Spleen (tissue), 11 donors: ENCODE measurements around the gene CFAP58. TPM values are rescaled to one million over a fixed set of nuclear protein-coding genes. Genes with fewer than 3 reads are reported as not detected.

Experiments
- DNase-seq: peaks from one replicate; pipeline ENCODE4 v3.0.0-alpha.2; 2020
- H3K27ac ChIP-seq, 8 donors: fragments of 200-600 bp; sonication (generic) in 7 of 8; 1 replicate in 4 of 8; 2 replicates in 4 of 8; pipeline versions ENCODE4 v1.5.0 to v1.8.0; 2016 to 2021; ENCODE audit warnings: inconsistent platforms in 4 of 8, mild to moderate bottlenecking in 4 of 8, moderate library complexity in 1 of 8
- H3K27me3 ChIP-seq, 7 donors: fragments of 200-600 bp; sonication (generic) in 6 of 7; replicated peaks in 1 of 7; 1 replicate in 4 of 7; 2 replicates in 3 of 7; pipeline versions ENCODE4 v1.5.0 to v1.8.0; 2016 to 2021; ENCODE audit warnings: inconsistent platforms in 3 of 7, mild to moderate bottlenecking in 1 of 7
- H3K36me3 ChIP-seq, 6 donors: fragments of 200-600 bp; sonication (generic) in 5 of 6; 1 replicate in 4 of 6; 2 replicates in 2 of 6; pipeline versions ENCODE4 v1.5.0 to v1.8.0; 2016 to 2021; ENCODE audit warnings: inconsistent platforms in 2 of 6
- H3K4me1 ChIP-seq, 6 donors: fragments of 200-600 bp; sonication (generic) in 5 of 6; 1 replicate in 3 of 6; 2 replicates in 3 of 6; pipeline versions ENCODE4 v1.5.0 to v1.8.0; 2016 to 2021; ENCODE audit warnings: inconsistent platforms in 3 of 6
- H3K4me3 ChIP-seq, 8 donors: fragments of 200-600 bp; sonication (generic) in 7 of 8; 1 replicate in 4 of 8; 2 replicates in 4 of 8; pipeline versions ENCODE4 v1.5.0 to v1.8.0; 2016 to 2021; ENCODE audit warnings: inconsistent platforms in 4 of 8, mild to moderate bottlenecking in 4 of 8, moderate library complexity in 2 of 8
- H3K9me3 ChIP-seq, 8 donors: fragments of 200-600 bp; sonication (generic) in 7 of 8; 1 replicate in 4 of 8; 2 replicates in 4 of 8; pipeline versions ENCODE4 v1.5.0 to v1.8.0; 2016 to 2021; ENCODE audit warnings: inconsistent platforms in 4 of 8
- POLR2A ChIP-seq, 3 donors: fragments of 450-650 bp; IDR thresholded peaks; one replicate each; pipeline ENCODE4 v1.5.1; 2017; ENCODE audit warnings: antibody characterized with exemption in 3 of 3, mild to moderate bottlenecking in 1 of 3
- POLR2AphosphoS5 ChIP-seq, 3 donors: sonication (generic); formaldehyde crosslinking; IDR thresholded peaks; one replicate each; pipeline ENCODE4 v1.5.1; 2017; ENCODE audit warnings: antibody characterized with exemption in 3 of 3
- WGBS, 5 donors: extraction: QIAGEN DNeasy Blood & Tissue Kit in 3 of 5; methylation state at CpG; one replicate each; pipeline versions ENCODE4 v1.1.5 to v1.1.7; 2013 to 2018; 5-methylcytosine and 5-hydroxymethylcytosine counted together
- intact Hi-C: fragments of 100-400 bp; cut with DNase I; formaldehyde crosslinking; loops from one replicate; pipeline ENCODE4 v1.15.0; 2023; ENCODE audit warnings: low total_unique reads
- polyA plus RNA-seq, 3 donors: library from polyadenylated mRNA; stranded (reverse); fragments of 200-250 nt; gene quantifications; one replicate each; pipeline ENCODE4 v1.2.1, GENCODE V29; 2013
- total RNA-seq, 7 donors: library from RNA; depleted of rRNA in 3 of 7; stranded (reverse); fragments of >200 nt in 3 of 7; fragmentation: NEBNext Ultra II Directional in 4 of 7; extraction: Animal tissue kit (Norgen Biotek cat#: 25700) in 4 of 7; gene quantifications; one replicate each; pipeline versions ENCODE4 v1.1.0 to v1.2.1, GENCODE V29; 2016 to 2021
- TF ChIP-seq, protein P1 (sequence below), 11 experiments: fragments of 200-600 bp in 7 of 11; fragments of 450-650 bp in 4 of 11; sonication (generic) in 4 of 11; IDR thresholded peaks in 8 of 11; conservative IDR thresholded peaks in 3 of 11; 1 replicate in 7 of 11; 2 replicates in 4 of 11; pipeline versions ENCODE4 v1.4.0 to v1.8.0; 2016 to 2021; ENCODE audit warnings: antibody characterized with exemption in 11 of 11, inconsistent platforms in 4 of 11, mild to moderate bottlenecking in 1 of 11
- donor health status: healthy with polysubstance abuse.
- donor health status: DM: no; HTN: no; CAD: no; lungs with moderate emphysema.
- donor health status: DM: no; HTN: no; CAD: no.
- donor health status: Bipolar disorder and iron deficiency.
- donor health status: healthy.
- donor health status: DM: no; HTN: no; CAD: no.
- donor health status: DM: yes; HTN: yes; CAD: no.

The CFAP58 gene
- total and polyA plus RNA-seq, 10 donors = 0.10 to 1.4 (median 0.42) TPM; not detected in 1

DNA sequence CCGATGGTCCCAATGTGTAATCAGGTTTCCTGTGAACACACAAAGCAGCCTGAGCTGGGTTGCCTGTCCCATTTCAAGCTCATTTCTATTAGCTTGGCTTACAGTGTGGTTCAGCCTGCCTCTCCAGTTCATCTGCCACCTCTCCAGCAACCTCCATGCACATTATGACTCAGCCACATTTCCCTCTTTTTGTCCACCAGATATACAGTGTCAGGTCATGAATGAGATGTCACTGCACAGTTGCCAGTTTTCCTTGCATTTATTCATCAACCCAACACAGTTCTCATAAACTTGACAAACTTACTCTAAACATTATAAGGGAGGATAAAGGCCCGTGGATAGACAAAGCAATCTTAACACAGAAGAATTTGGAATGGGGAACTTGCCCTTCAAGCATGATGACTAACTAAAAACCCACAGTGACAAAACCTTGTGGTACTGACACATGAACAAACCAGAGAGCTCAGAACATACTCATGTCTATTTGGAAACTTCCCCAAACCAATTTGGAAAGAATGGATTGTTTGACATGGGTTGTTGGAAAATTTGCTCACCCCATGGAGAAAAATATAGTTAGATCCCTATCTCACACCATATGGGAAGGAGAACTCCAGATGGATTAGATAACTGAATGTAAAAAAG, 2.5 kb upstream of the CFAP58 start:
- Histone ChIP-seq H3K27ac (peak overlapping the region in 7 of 8 donors; percentile 67 to 90 (median 88)), H3K9me3 (no peaks in the 10 kb centered on the region), H3K36me3 (no peaks in the 10 kb centered on the region), H3K27me3 (peaks cover 0 to 3% (median 0%) of the 10 kb centered on the region in 7 donors), H3K4me3 (peak overlapping the region in 1 of 8 donors; percentile 69), H3K4me1 (peaks cover 9 to 81% (median 57%) of the 10 kb centered on the region in 6 donors)
- TF ChIP-seq, protein P1, sequence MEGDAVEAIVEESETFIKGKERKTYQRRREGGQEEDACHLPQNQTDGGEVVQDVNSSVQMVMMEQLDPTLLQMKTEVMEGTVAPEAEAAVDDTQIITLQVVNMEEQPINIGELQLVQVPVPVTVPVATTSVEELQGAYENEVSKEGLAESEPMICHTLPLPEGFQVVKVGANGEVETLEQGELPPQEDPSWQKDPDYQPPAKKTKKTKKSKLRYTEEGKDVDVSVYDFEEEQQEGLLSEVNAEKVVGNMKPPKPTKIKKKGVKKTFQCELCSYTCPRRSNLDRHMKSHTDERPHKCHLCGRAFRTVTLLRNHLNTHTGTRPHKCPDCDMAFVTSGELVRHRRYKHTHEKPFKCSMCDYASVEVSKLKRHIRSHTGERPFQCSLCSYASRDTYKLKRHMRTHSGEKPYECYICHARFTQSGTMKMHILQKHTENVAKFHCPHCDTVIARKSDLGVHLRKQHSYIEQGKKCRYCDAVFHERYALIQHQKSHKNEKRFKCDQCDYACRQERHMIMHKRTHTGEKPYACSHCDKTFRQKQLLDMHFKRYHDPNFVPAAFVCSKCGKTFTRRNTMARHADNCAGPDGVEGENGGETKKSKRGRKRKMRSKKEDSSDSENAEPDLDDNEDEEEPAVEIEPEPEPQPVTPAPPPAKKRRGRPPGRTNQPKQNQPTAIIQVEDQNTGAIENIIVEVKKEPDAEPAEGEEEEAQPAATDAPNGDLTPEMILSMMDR (IDR thresholded peaks at IDR 0.05 in 8 of 11, conservative IDR thresholded peaks at IDR 0.05 in 3 of 11) = peak in 1 of 11 experiments; percentile 32
- TF ChIP-seq POLR2A (IDR thresholded peaks at IDR 0.05) (no peak), POLR2AphosphoS5 (IDR thresholded peaks at IDR 0.05) (no peak)
- WGBS, 5 donors = 28 to 55% (median 39%) methylated on average over 2 of the region's 2 CpGs
- DNase-seq = no peak
- intact Hi-C loops = loop anchor here (2.0 kb wide), 1 partner anchor 46 kb away; no protein-coding TSS in a partner anchor

DNA sequence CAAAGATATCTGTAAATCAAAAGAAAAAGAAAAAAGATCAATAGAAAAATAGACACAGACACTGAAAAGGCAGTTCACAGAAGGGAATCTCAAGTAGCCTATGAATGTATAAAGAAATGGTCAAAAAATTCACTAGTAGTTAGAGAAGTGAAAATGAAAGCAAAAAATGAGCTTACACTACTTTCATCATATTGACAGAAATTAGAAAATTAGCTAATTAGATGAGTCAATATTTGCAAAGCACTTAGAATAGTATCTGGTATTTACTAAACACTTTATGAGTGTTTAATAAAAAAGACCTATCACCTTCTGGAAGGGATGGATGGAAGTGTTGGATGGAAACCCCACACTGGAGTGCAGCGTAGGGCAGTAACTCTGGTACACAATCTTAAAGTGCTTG, 1.7 kb upstream of the CFAP58 start:
- peak overlapping the region in 7 of 8 donors; percentile 67 to 90 (median 88) for H3K27ac ChIP-seq
- peak overlapping the region in 2 of 8 donors; percentile 16 to 69 for H3K4me3 ChIP-seq
- peaks cover 0 to 3% (median 0%) of the 10 kb centered on the region in 7 donors for H3K27me3 ChIP-seq
- WGBS, 5 donors = 77 to 97% (median 83%) methylated on average over 1 of the region's 1 CpG
- intact Hi-C loops = loop anchor here (2.0 kb wide), 1 partner anchor 47 kb away; no protein-coding TSS in a partner anchor
- peaks cover 9 to 76% (median 55%) of the 10 kb centered on the region in 6 donors for H3K4me1 ChIP-seq
- H3K36me3 ChIP-seq = no peaks in the 10 kb centered on the region
- no peaks in the 10 kb centered on the region for H3K9me3 ChIP-seq
- TF ChIP-seq, protein P1 (IDR thresholded peaks at IDR 0.05 in 8 of 11, conservative IDR thresholded peaks at IDR 0.05 in 3 of 11) = no peak
- TF ChIP-seq POLR2AphosphoS5 (IDR thresholded peaks at IDR 0.05) (no peak), POLR2A (IDR thresholded peaks at IDR 0.05) (no peak)
- DNase-seq = no peak

DNA sequence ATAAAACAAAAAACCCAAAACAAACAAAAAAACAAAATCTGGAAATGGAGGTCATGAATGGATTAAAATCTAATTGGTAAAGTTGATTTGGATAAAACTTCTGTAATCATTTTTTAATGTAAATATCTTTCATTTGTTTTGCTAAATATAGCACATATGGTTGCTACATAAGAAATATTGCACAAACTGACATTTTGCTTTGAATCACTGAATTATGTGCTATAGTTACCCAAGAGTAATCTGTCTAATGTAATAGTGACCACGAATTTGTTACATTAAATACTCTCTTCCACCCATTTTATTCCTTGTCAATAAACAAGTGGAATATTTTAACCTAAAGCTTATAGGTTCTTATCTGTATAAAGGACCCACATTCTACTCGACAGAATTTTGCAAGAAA, 6.2 kb downstream of the CFAP58 start:
- Histone ChIP-seq H3K9me3 (peaks cover 0 to 5% (median 0%) of the 10 kb centered on the region in 8 donors), H3K36me3 (no peaks in the 10 kb centered on the region), H3K27me3 (peaks cover 0 to 3% (median 0%) of the 10 kb centered on the region in 7 donors), H3K27ac (no peak overlapping the region), H3K4me3 (no peak overlapping the region), H3K4me1 (peaks cover 0 to 6% (median 0%) of the 10 kb centered on the region in 6 donors)
- WGBS, 5 donors = 50 to 71% (median 53%) methylated on average over 2 of the region's 2 CpGs
- DNase-seq = no peak
- TF ChIP-seq, protein P1 (IDR thresholded peaks at IDR 0.05 in 8 of 11, conservative IDR thresholded peaks at IDR 0.05 in 3 of 11) = no peak
- TF ChIP-seq POLR2AphosphoS5 (IDR thresholded peaks at IDR 0.05) (no peak), POLR2A (IDR thresholded peaks at IDR 0.05) (no peak)
- intact Hi-C loops = no loop called here

DNA sequence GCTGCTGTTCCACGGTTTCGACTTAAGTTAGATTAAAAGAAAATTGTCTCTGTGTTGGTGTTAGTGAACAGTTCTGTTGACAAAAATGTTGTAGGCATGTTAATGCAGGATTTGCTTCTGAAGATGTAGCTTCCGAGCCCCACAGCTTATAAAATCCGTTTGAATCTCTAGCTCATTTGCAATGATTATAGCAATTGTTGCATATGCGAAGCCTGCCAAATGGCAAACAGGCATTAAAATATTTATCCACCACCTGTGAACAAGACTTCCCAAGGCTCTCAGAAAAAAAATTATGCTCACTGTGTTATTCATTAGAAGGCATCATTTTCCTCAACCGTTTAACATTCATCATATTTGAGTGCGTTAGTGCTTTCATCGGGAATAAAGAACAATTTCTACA, 14.3 kb downstream of the CFAP58 start:
- 71 to 83% (median 77%) methylated on average over 8 of the region's 8 CpGs for WGBS, 5 donors
- no peak for TF ChIP-seq POLR2AphosphoS5 (IDR thresholded peaks at IDR 0.05)
- TF ChIP-seq, protein P1 (IDR thresholded peaks at IDR 0.05 in 8 of 11, conservative IDR thresholded peaks at IDR 0.05 in 3 of 11) = no peak
- no peak for TF ChIP-seq POLR2A (IDR thresholded peaks at IDR 0.05)
- no peak overlapping the region for H3K4me3 ChIP-seq
- no peak overlapping the region for H3K27ac ChIP-seq
- H3K9me3 ChIP-seq = peaks cover 0 to 22% (median 16%) of the 10 kb centered on the region in 8 donors
- intact Hi-C loops = no loop called here
- H3K4me1 ChIP-seq = no peaks in the 10 kb centered on the region
- H3K36me3 ChIP-seq = no peaks in the 10 kb centered on the region
- DNase-seq = no peak
- H3K27me3 ChIP-seq = peaks cover 0 to 21% (median 3%) of the 10 kb centered on the region in 7 donors
